Fibroblast of lung (primary cell): ENCODE measurements around the gene PCDH1.

ENCODE experiments used
- CTCF ChIP-seq, 2 donors: IDR thresholded peaks in 1 of 2; conservative IDR thresholded peaks in 1 of 2; 1 replicate in 1 of 2; 2 replicates in 1 of 2; pipeline ENCODE4 v1.5.1; 2011 to 2012; ENCODE audit warnings: low read length in 2 of 2, control low read depth in 1 of 2, inconsistent platforms in 1 of 2, low read depth in 1 of 2, mild to moderate bottlenecking in 1 of 2
- EZH2 ChIP-seq: IDR thresholded peaks from 2 replicates; pipeline ENCODE4 v1.5.1; 2012; ENCODE audit warnings: low read length, control low read depth, mild to moderate bottlenecking; ENCODE audit errors: missing control alignments

- no peak for TF ChIP-seq CTCF (conservative IDR thresholded peaks at IDR 0.05 in 1 of 2, IDR thresholded peaks at IDR 0.05 in 1 of 2; ENCODE audit: low read depth in 1 of 2, low read length in 2 of 2)
- TF ChIP-seq EZH2 = no peak
Measured at GRCh38 chr5:141868541-141868940, 9.7 kb downstream of the PCDH1 start.
